Loucy (cell line): ENCODE measurements around the gene FAM53A.

Experiments
- H2AFZ ChIP-seq: fragments of 200-600 bp; sonication (generic); 2 replicates; pipeline ENCODE4 v1.6.0; 2016; ENCODE audit warnings: antibody characterized with exemption, mild to moderate bottlenecking, low read length, moderate library complexity
- H3F3A ChIP-seq: fragments of 200-600 bp; 2 replicates; pipeline ENCODE4 v1.6.0; 2016; ENCODE audit warnings: antibody characterized with exemption, low read depth, mild to moderate bottlenecking
- H3K27me3 ChIP-seq: fragments of 200-600 bp; sonication (generic); 2 replicates; pipeline ENCODE4 v1.6.1; 2014; ENCODE audit warnings: low read length, mild to moderate bottlenecking; ENCODE audit not compliant: insufficient read depth, poor library complexity, severe bottlenecking
- H3K36me3 ChIP-seq: fragments of 200-600 bp; sonication (generic); 2 replicates; pipeline ENCODE4 v1.6.1; 2016; ENCODE audit warnings: low read length; ENCODE audit not compliant: insufficient read depth
- H3K4me1 ChIP-seq: fragments of 200-600 bp; sonication (generic); 2 replicates; pipeline ENCODE4 v1.5.1; 2014; ENCODE audit warnings: low read length, mild to moderate bottlenecking; ENCODE audit not compliant: insufficient read depth, poor library complexity, severe bottlenecking
- H3K4me2 ChIP-seq: fragments of 200-600 bp; sonication (generic); 2 replicates; pipeline ENCODE4 v1.6.0; 2014; ENCODE audit warnings: antibody characterized with exemption, low read length, low read depth, mild to moderate bottlenecking; ENCODE audit not compliant: poor library complexity, severe bottlenecking
- H3K4me3 ChIP-seq: fragments of 200-600 bp; sonication (generic); 2 replicates; pipeline ENCODE4 v1.5.1; 2014; ENCODE audit warnings: low read length, mild to moderate bottlenecking, mixed read lengths; ENCODE audit not compliant: poor library complexity, severe bottlenecking
- H3K79me2 ChIP-seq: fragments of 200-600 bp; sonication (generic); 2 replicates; pipeline ENCODE4 v1.6.1; 2014; ENCODE audit warnings: low read length; ENCODE audit not compliant: insufficient read depth
- H3K9ac ChIP-seq: fragments of 200-600 bp; sonication (generic); 2 replicates; pipeline ENCODE4 v1.6.0; 2014; ENCODE audit warnings: mild to moderate bottlenecking, low read depth, low read length, moderate library complexity; ENCODE audit not compliant: poor library complexity, severe bottlenecking
- H3K9me2 ChIP-seq: fragments of 200-600 bp; sonication (generic); replicated peaks from 2 replicates; pipeline ENCODE4 v1.6.1; 2016; ENCODE audit warnings: low read depth, low read length, mixed read lengths
- H3K9me3 ChIP-seq: fragments of 200-600 bp; sonication (generic); 2 replicates; pipeline ENCODE4 v1.6.1; 2014; ENCODE audit warnings: mild to moderate bottlenecking, antibody characterized with exemption, low read length, low read depth; ENCODE audit not compliant: insufficient read depth
- H4K20me1 ChIP-seq: fragments of 200-600 bp; sonication (generic); 2 replicates; pipeline ENCODE4 v1.6.0; 2014; ENCODE audit warnings: antibody characterized with exemption, low read length, mild to moderate bottlenecking; ENCODE audit not compliant: insufficient read depth, poor library complexity, severe bottlenecking
- EZH2phosphoT487 ChIP-seq: fragments of 200-600 bp; IDR thresholded peaks from 2 replicates; pipeline ENCODE4 v1.6.1; 2018; ENCODE audit warnings: antibody characterized with exemption, mild to moderate bottlenecking, moderate library complexity, borderline replicate concordance
- TF ChIP-seq, protein P1 (sequence below): fragments of 200-600 bp; sonication (generic); conservative IDR thresholded peaks from 2 replicates; pipeline ENCODE4 v1.5.1; 2014; ENCODE audit warnings: mild to moderate bottlenecking, antibody characterized with exemption, low read length

FAM53A gene

DNA sequence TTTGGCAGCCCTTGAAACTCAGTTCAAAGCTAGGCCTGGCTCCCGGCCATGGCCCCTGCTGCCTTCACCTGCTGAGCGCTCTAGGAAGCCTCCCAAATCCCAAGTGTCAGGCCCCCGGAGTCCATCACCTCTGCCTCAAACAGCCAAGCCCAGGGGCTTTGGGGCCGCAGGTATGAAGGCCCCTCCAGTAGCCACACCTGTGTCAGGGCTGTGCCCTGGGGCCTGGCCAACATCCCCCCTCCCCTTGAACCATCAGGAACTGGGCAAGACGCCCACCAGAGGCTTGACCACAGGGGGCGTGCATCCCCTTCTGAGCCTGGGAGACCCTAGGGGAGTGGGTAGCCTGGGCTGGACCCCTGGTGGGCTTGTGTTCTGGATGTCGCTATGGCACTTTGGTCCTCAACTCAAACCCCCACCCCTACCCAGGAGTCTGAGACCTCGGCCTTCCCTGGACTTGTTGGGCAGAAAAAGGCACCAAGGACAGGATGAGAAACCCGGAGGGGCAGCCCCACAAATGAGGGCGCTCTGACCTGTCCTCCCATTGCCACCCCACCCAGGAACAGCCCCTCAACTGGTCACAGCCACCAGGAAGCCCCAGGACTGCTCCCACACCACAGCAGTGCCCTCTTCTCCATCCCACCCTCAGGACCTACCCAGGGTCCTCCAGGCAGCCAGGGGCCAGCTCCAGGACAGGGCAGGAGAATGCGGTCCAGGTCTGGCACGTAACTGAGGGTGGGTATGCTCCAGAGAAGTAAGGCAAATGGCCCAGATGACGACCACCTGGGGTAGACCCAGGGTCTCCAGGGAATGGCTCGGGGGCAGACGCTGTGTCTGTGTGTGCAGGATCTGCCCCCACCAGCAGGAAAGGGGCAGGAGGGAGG, 32.2 kb upstream of the FAM53A start:
- peak overlapping the region; percentile 81 for H3K4me2 ChIP-seq
- peak overlapping the region; percentile 91 for H3K9ac ChIP-seq

GRCh38 chr4:1715002-1715758, 31.1 kb upstream of the FAM53A start:
- Histone ChIP-seq H3K9me2 (no peaks in the 10 kb centered on the region), H3K36me3 (no peaks in the 10 kb centered on the region; the same call in 1 of the 2 replicates), H3K4me3 (peak overlapping the region; percentile 95), H4K20me1 (peaks cover 64% of the 10 kb centered on the region), H3K4me2 (peak overlapping the region; percentile 81), H2AFZ (no peak overlapping the region), H3K9ac (peak overlapping the region; percentile 91), H3K4me1 (peaks cover 37% of the 10 kb centered on the region), H3F3A (no peaks in the 10 kb centered on the region), H3K9me3 (no peaks in the 10 kb centered on the region), H3K79me2 (peaks cover 92% of the 10 kb centered on the region), H3K27me3 (no peaks in the 10 kb centered on the region)
- no peak for TF ChIP-seq EZH2phosphoT487
- TF ChIP-seq, protein P1, sequence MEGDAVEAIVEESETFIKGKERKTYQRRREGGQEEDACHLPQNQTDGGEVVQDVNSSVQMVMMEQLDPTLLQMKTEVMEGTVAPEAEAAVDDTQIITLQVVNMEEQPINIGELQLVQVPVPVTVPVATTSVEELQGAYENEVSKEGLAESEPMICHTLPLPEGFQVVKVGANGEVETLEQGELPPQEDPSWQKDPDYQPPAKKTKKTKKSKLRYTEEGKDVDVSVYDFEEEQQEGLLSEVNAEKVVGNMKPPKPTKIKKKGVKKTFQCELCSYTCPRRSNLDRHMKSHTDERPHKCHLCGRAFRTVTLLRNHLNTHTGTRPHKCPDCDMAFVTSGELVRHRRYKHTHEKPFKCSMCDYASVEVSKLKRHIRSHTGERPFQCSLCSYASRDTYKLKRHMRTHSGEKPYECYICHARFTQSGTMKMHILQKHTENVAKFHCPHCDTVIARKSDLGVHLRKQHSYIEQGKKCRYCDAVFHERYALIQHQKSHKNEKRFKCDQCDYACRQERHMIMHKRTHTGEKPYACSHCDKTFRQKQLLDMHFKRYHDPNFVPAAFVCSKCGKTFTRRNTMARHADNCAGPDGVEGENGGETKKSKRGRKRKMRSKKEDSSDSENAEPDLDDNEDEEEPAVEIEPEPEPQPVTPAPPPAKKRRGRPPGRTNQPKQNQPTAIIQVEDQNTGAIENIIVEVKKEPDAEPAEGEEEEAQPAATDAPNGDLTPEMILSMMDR = no peak

More for the DNA sequence above, 32.2 kb upstream of the FAM53A start:
- H2AFZ ChIP-seq = no peak overlapping the region
- no peaks in the 10 kb centered on the region for H3K27me3 ChIP-seq
- H4K20me1 ChIP-seq = peaks cover 55% of the 10 kb centered on the region
- no peaks in the 10 kb centered on the region; the same call in 1 of the 2 replicates for H3K36me3 ChIP-seq
- TF ChIP-seq EZH2phosphoT487 = no peak
- TF ChIP-seq, protein P1 = no peak
- no peaks in the 10 kb centered on the region for H3K9me2 ChIP-seq
- H3K9me3 ChIP-seq = no peaks in the 10 kb centered on the region
- H3K4me3 ChIP-seq = no peak overlapping the region
- H3F3A ChIP-seq = no peaks in the 10 kb centered on the region
- H3K79me2 ChIP-seq = peaks cover 85% of the 10 kb centered on the region
- peaks cover 32% of the 10 kb centered on the region for H3K4me1 ChIP-seq

DNA sequence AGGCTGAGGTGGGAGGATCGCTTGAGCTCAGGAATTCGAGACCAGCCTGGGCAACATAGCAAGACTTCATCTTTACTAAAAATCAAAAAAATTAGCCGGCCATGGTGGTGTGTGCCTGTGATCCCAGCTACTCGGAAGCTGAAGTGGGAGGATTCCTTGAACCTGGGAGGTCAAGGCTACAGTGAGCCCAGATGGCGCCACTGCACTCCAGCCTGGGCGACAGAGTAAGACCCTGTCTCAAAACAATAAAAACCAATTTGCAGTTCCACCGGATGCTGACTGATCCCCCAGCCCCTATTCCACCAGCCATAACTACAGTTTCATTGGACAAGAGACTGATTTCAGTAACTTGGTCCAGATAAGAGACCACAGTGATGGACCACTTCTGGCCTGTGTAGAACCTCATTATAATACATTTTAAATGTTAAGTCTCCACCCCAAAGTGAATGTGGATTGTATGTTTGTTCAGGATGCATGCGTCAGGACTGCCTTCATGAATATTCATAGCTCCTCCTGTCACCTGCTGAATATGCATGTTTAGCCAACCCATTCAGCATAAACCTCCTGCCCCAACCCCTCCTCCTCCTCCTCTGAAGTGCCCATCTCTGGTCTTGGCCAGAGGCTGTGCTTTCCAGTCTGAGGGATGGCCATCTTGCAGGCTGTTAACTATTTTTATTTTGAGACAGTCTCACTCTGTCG, 30.3 kb upstream of the FAM53A start:
- H3K4me2 ChIP-seq = peak overlapping the region; percentile 81
- no peaks in the 10 kb centered on the region; the same call in 1 of the 2 replicates for H3K36me3 ChIP-seq
- peak overlapping the region; percentile 91 for H3K9ac ChIP-seq
- TF ChIP-seq, protein P1 = no peak
- TF ChIP-seq EZH2phosphoT487 = no peak
- peaks cover 35% of the 10 kb centered on the region for H3K4me1 ChIP-seq
- H3F3A ChIP-seq = no peaks in the 10 kb centered on the region
- peaks cover 92% of the 10 kb centered on the region for H3K79me2 ChIP-seq
- no peak overlapping the region for H2AFZ ChIP-seq
- H3K9me2 ChIP-seq = no peaks in the 10 kb centered on the region
- no peaks in the 10 kb centered on the region for H3K27me3 ChIP-seq
- H3K4me3 ChIP-seq = peak overlapping the region; percentile 95
- H4K20me1 ChIP-seq = peaks cover 64% of the 10 kb centered on the region
- no peaks in the 10 kb centered on the region for H3K9me3 ChIP-seq
